WTC11 (cell line): ENCODE measurements around the gene DGLUCY. TPM values are rescaled to one million over a fixed set of nuclear protein-coding genes. Genes with fewer than 3 reads are reported as not detected.

ENCODE experiments used
- ATAC-seq: fragments of 200-7000 bp; cut with Tn5 transposase; 2 replicates; pipeline ENCODE4 v1.10.0; 2021; ENCODE audit warnings: mild to moderate bottlenecking, moderate library complexity
- CTCF ChIA-PET: fragments of 300-600 bp; sonication (Branson Sonifier 250); formaldehyde crosslinking; loops from one replicate; lab custom pipeline; 2021; ENCODE audit warnings: antibody characterized with exemption; lab: Charles Lee
- POLR2A ChIA-PET: fragments of 350-600 bp; sonication (Branson Sonifier 250); formaldehyde crosslinking; loops from one replicate; lab custom pipeline; 2021; ENCODE audit warnings: antibody characterized with exemption; lab: Charles Lee
- DNase-seq: peaks from one replicate; pipeline ENCODE4 v3.0.0; 2021; ENCODE audit warnings: low spot score
- H3K27ac Mint-ChIP-seq: 2 replicates; pipeline ENCODE4 v1.8.0; 2021; ENCODE audit warnings: mixed read lengths
- H3K27me3 Mint-ChIP-seq: 2 replicates; pipeline ENCODE4 v1.8.0; 2021; ENCODE audit warnings: low read depth, mild to moderate bottlenecking, moderate library complexity, mixed read lengths
- H3K36me3 Mint-ChIP-seq: 2 replicates; pipeline ENCODE4 v1.8.0; 2021; ENCODE audit warnings: mixed read lengths
- H3K4me1 Mint-ChIP-seq: 2 replicates; pipeline ENCODE4 v1.8.0; 2022; ENCODE audit warnings: mixed read lengths
- H3K4me3 Mint-ChIP-seq: 2 replicates; pipeline ENCODE4 v1.8.0; 2021; ENCODE audit warnings: mild to moderate bottlenecking, moderate library complexity, mixed read lengths
- H3K9me3 Mint-ChIP-seq: 2 replicates; pipeline ENCODE4 v1.8.0; 2021; ENCODE audit warnings: mixed read lengths
- EMX1 ChIP-seq: fragments of 250-450 bp; sonication (Bioruptor Pico); IDR thresholded peaks from 2 replicates; pipeline ENCODE4 v1.8.0; 2021; ENCODE audit warnings: mild to moderate bottlenecking
- ETV6 ChIP-seq: sonication (generic); formaldehyde crosslinking; IDR thresholded peaks from 2 replicates; pipeline ENCODE4 v1.8.1; 2022; ENCODE audit warnings: mild to moderate bottlenecking, missing genetic modification reagents
- FOXK1 ChIP-seq: sonication (generic); formaldehyde crosslinking; IDR thresholded peaks from 2 replicates; pipeline ENCODE4 v1.8.0; 2022; ENCODE audit warnings: mild to moderate bottlenecking, moderate library complexity, missing genetic modification reagents
- FOXP1 ChIP-seq: sonication (generic); formaldehyde crosslinking; IDR thresholded peaks from 2 replicates; pipeline ENCODE4 v1.8.0; 2022; ENCODE audit warnings: missing genetic modification reagents, mild to moderate bottlenecking, moderate library complexity, borderline replicate concordance
- GABPB1 ChIP-seq: sonication (generic); formaldehyde crosslinking; IDR thresholded peaks from 2 replicates; pipeline ENCODE4 v1.8.1; 2023; ENCODE audit warnings: mild to moderate bottlenecking, missing genetic modification reagents
- JAZF1 ChIP-seq: fragments of 250-450 bp; sonication (Bioruptor Pico); IDR thresholded peaks from 2 replicates; pipeline ENCODE4 v1.9.0; 2021; ENCODE audit warnings: moderate library complexity, mild to moderate bottlenecking, inconsistent platforms
- NFYB ChIP-seq: sonication (generic); formaldehyde crosslinking; conservative IDR thresholded peaks from 2 replicates; pipeline ENCODE4 v1.8.0; 2022; ENCODE audit warnings: low read depth, missing genetic modification reagents
- NR2C2 ChIP-seq: sonication (generic); formaldehyde crosslinking; IDR thresholded peaks from 2 replicates; pipeline ENCODE4 v1.8.0; 2022; ENCODE audit warnings: mild to moderate bottlenecking, missing genetic modification reagents
- NR3C1 ChIP-seq: sonication (generic); formaldehyde crosslinking; conservative IDR thresholded peaks from 2 replicates; pipeline ENCODE4 v1.8.1; 2023; ENCODE audit warnings: low read depth, mild to moderate bottlenecking, missing genetic modification reagents
- PRRX2 ChIP-seq: fragments of 250-450 bp; sonication (Bioruptor Pico); IDR thresholded peaks from 2 replicates; pipeline ENCODE4 v1.8.0; 2021; ENCODE audit warnings: mild to moderate bottlenecking
- RELA ChIP-seq: sonication (generic); formaldehyde crosslinking; IDR thresholded peaks from 2 replicates; pipeline ENCODE4 v1.8.1; 2022; ENCODE audit warnings: missing genetic modification reagents, mild to moderate bottlenecking, borderline replicate concordance
- RORB ChIP-seq: fragments of 250-450 bp; sonication (Bioruptor Pico); IDR thresholded peaks from 2 replicates; pipeline ENCODE4 v1.9.0; 2021; ENCODE audit warnings: mild to moderate bottlenecking
- SOX15 ChIP-seq: fragments of 250-450 bp; sonication (Bioruptor Pico); IDR thresholded peaks from 2 replicates; pipeline ENCODE4 v1.9.0; 2021; ENCODE audit warnings: mild to moderate bottlenecking
- SP1 ChIP-seq: sonication (generic); formaldehyde crosslinking; conservative IDR thresholded peaks from 2 replicates; pipeline ENCODE4 v1.8.1; 2022; ENCODE audit warnings: missing genetic modification reagents
- ZNF232 ChIP-seq: sonication (generic); formaldehyde crosslinking; IDR thresholded peaks from 2 replicates; pipeline ENCODE4 v1.8.0; 2022; ENCODE audit warnings: mild to moderate bottlenecking, missing genetic modification reagents
- total RNA-seq: library from RNA; stranded (reverse); gene quantifications from 3 replicates; pipeline ENCODE4 v1.2.3, GENCODE V29; 2021
- TF ChIP-seq, protein P1 (sequence below): sonication (generic); formaldehyde crosslinking; IDR thresholded peaks from 2 replicates; pipeline ENCODE4 v1.8.1; 2022; ENCODE audit warnings: mild to moderate bottlenecking, moderate library complexity, missing genetic modification reagents
- TF ChIP-seq, protein P2 (sequence below): sonication (generic); formaldehyde crosslinking; IDR thresholded peaks from 2 replicates; pipeline ENCODE4 v1.8.1; 2022; ENCODE audit warnings: low read depth, missing genetic modification reagents, borderline replicate concordance
- TF ChIP-seq, protein P3 (sequence below): sonication (generic); formaldehyde crosslinking; IDR thresholded peaks from 2 replicates; pipeline ENCODE4 v1.8.0; 2022; ENCODE audit warnings: missing genetic modification reagents
- TF ChIP-seq, protein P4 (sequence below): sonication (generic); formaldehyde crosslinking; IDR thresholded peaks from 2 replicates; pipeline ENCODE4 v1.8.1; 2023; ENCODE audit warnings: mild to moderate bottlenecking, missing genetic modification reagents, moderate library complexity
- TF ChIP-seq, protein P5 (sequence below): sonication (generic); formaldehyde crosslinking; IDR thresholded peaks from 2 replicates; pipeline ENCODE4 v1.8.0; 2022; ENCODE audit warnings: mild to moderate bottlenecking, missing genetic modification reagents
- TF ChIP-seq, protein P6 (sequence below): sonication (generic); formaldehyde crosslinking; IDR thresholded peaks from 2 replicates; pipeline ENCODE4 v1.8.0; 2022; ENCODE audit warnings: mild to moderate bottlenecking, missing genetic modification reagents
- TF ChIP-seq, protein P7 (sequence below): sonication (generic); formaldehyde crosslinking; IDR thresholded peaks from 2 replicates; pipeline ENCODE4 v1.8.0; 2023; ENCODE audit warnings: missing genetic modification reagents, mild to moderate bottlenecking, borderline replicate concordance

Gene DGLUCY
- total RNA-seq, 1 experiment from 2014 or later, result 35.4 TPM

DNA sequence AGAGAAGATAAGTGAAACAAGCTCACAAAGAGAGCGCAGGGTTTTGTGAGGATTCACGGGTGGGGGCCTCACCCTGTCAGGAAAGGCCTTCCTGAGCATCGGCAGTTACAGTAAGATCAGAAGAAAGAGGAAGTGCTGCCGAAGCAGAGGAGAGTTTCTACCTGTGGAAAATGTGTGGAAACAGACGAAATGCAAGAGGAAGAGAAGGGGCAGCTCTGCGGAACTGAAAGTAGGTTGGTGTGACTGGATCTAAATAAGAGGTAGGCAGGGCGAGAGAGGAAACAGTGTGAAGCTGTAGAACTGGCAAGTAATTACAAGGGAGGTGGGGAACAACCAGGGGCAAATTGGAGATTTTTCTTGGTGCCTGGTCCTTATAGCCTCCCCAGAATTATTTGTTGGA, 128.0 kb downstream of the DGLUCY start:
- TF ChIP-seq NFYB (CRISPR knock-in tag) (no peak), PRRX2 (CRISPR knock-in tag) (no peak), ZNF232 (CRISPR knock-in tag) (no peak), RELA (CRISPR knock-in tag) (no peak)
- TF ChIP-seq, protein P1, sequence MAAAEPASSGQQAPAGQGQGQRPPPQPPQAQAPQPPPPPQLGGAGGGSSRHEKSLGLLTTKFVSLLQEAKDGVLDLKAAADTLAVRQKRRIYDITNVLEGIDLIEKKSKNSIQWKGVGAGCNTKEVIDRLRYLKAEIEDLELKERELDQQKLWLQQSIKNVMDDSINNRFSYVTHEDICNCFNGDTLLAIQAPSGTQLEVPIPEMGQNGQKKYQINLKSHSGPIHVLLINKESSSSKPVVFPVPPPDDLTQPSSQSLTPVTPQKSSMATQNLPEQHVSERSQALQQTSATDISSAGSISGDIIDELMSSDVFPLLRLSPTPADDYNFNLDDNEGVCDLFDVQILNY (CRISPR knock-in tag), result no peak
- TF ChIP-seq, protein P2, sequence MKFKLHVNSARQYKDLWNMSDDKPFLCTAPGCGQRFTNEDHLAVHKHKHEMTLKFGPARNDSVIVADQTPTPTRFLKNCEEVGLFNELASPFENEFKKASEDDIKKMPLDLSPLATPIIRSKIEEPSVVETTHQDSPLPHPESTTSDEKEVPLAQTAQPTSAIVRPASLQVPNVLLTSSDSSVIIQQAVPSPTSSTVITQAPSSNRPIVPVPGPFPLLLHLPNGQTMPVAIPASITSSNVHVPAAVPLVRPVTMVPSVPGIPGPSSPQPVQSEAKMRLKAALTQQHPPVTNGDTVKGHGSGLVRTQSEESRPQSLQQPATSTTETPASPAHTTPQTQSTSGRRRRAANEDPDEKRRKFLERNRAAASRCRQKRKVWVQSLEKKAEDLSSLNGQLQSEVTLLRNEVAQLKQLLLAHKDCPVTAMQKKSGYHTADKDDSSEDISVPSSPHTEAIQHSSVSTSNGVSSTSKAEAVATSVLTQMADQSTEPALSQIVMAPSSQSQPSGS, result no peak
- TF ChIP-seq, protein P3, sequence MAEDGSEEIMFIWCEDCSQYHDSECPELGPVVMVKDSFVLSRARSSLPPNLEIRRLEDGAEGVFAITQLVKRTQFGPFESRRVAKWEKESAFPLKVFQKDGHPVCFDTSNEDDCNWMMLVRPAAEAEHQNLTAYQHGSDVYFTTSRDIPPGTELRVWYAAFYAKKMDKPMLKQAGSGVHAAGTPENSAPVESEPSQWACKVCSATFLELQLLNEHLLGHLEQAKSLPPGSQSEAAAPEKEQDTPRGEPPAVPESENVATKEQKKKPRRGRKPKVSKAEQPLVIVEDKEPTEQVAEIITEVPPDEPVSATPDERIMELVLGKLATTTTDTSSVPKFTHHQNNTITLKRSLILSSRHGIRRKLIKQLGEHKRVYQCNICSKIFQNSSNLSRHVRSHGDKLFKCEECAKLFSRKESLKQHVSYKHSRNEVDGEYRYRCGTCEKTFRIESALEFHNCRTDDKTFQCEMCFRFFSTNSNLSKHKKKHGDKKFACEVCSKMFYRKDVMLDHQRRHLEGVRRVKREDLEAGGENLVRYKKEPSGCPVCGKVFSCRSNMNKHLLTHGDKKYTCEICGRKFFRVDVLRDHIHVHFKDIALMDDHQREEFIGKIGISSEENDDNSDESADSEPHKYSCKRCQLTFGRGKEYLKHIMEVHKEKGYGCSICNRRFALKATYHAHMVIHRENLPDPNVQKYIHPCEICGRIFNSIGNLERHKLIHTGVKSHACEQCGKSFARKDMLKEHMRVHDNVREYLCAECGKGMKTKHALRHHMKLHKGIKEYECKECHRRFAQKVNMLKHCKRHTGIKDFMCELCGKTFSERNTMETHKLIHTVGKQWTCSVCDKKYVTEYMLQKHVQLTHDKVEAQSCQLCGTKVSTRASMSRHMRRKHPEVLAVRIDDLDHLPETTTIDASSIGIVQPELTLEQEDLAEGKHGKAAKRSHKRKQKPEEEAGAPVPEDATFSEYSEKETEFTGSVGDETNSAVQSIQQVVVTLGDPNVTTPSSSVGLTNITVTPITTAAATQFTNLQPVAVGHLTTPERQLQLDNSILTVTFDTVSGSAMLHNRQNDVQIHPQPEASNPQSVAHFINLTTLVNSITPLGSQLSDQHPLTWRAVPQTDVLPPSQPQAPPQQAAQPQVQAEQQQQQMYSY (CRISPR knock-in tag), result no peak
- Mint-ChIP-seq H3K27ac (no peak overlapping the region), H3K4me3 (no peak overlapping the region), H3K9me3 (peaks cover 17% of the 10 kb centered on the region), H3K27me3 (peaks cover 7% of the 10 kb centered on the region), H3K4me1 (no peaks in the 10 kb centered on the region; the same call in 1 of the 2 replicates), H3K36me3 (peaks cover 3% of the 10 kb centered on the region; the same call in 1 of the 2 replicates)
- DNase-seq (no peak), ATAC-seq (no peak)
- ChIA-PET CTCF (interaction anchor here (1.5 kb wide), 1 partner anchor 69 kb away, joined by 3 read pairs; no protein-coding TSS in a partner anchor), POLR2A (no interaction called here)

DNA sequence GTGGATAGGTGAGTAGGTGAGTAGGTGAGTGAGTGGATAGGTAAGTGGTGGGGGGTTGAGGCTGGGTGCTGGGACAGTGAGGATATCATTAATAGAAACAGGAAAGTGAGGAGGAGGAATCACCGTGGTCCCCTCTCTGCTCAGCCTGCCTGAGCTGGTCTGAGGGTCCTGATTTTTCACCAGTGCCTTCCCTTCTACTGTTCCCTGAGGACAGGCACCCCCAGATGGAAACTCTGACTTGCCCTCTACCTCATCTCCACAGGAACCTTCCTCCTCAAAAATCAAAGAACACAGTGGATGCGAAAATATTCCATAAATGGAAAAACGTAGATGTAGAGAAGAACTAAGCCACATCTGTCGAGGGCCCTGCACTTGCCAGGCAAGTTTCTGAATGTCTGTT, 128.8 kb downstream of the DGLUCY start:
- Mint-ChIP-seq H3K4me1 (no peaks in the 10 kb centered on the region; the same call in 1 of the 2 replicates), H3K4me3 (no peak overlapping the region), H3K27ac (no peak overlapping the region), H3K27me3 (peaks cover 12% of the 10 kb centered on the region), H3K9me3 (peaks cover 21% of the 10 kb centered on the region), H3K36me3 (peaks cover 3% of the 10 kb centered on the region; the same call in 1 of the 2 replicates)
- no peak for DNase-seq
- no peak for ATAC-seq
- ChIA-PET CTCF (interaction anchor here (1.8 kb wide), 1 partner anchor 10 kb away, joined by 7 read pairs; no protein-coding TSS in a partner anchor), POLR2A (no interaction called here)
- no peak for TF ChIP-seq EMX1 (CRISPR knock-in tag)
- no peak for TF ChIP-seq JAZF1 (CRISPR knock-in tag)
- TF ChIP-seq FOXP1, result no peak
- TF ChIP-seq, protein P4, sequence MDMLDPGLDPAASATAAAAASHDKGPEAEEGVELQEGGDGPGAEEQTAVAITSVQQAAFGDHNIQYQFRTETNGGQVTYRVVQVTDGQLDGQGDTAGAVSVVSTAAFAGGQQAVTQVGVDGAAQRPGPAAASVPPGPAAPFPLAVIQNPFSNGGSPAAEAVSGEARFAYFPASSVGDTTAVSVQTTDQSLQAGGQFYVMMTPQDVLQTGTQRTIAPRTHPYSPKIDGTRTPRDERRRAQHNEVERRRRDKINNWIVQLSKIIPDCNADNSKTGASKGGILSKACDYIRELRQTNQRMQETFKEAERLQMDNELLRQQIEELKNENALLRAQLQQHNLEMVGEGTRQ (CRISPR knock-in tag), result no peak
- TF ChIP-seq SOX15 (CRISPR knock-in tag), result no peak
- TF ChIP-seq GABPB1, result no peak
- no peak for TF ChIP-seq NR3C1 (CRISPR knock-in tag)
- TF ChIP-seq RELA (CRISPR knock-in tag), result no peak
- TF ChIP-seq ETV6 (CRISPR knock-in tag), result no peak
- TF ChIP-seq, protein P5, sequence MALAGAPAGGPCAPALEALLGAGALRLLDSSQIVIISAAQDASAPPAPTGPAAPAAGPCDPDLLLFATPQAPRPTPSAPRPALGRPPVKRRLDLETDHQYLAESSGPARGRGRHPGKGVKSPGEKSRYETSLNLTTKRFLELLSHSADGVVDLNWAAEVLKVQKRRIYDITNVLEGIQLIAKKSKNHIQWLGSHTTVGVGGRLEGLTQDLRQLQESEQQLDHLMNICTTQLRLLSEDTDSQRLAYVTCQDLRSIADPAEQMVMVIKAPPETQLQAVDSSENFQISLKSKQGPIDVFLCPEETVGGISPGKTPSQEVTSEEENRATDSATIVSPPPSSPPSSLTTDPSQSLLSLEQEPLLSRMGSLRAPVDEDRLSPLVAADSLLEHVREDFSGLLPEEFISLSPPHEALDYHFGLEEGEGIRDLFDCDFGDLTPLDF (CRISPR knock-in tag), result no peak
- no peak for TF ChIP-seq NR2C2 (CRISPR knock-in tag)
- TF ChIP-seq, protein P1 (CRISPR knock-in tag), result no peak
- TF ChIP-seq, protein P6, sequence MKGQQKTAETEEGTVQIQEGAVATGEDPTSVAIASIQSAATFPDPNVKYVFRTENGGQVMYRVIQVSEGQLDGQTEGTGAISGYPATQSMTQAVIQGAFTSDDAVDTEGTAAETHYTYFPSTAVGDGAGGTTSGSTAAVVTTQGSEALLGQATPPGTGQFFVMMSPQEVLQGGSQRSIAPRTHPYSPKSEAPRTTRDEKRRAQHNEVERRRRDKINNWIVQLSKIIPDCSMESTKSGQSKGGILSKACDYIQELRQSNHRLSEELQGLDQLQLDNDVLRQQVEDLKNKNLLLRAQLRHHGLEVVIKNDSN, result no peak
- no peak for TF ChIP-seq SP1 (CRISPR knock-in tag)
- TF ChIP-seq, protein P7, sequence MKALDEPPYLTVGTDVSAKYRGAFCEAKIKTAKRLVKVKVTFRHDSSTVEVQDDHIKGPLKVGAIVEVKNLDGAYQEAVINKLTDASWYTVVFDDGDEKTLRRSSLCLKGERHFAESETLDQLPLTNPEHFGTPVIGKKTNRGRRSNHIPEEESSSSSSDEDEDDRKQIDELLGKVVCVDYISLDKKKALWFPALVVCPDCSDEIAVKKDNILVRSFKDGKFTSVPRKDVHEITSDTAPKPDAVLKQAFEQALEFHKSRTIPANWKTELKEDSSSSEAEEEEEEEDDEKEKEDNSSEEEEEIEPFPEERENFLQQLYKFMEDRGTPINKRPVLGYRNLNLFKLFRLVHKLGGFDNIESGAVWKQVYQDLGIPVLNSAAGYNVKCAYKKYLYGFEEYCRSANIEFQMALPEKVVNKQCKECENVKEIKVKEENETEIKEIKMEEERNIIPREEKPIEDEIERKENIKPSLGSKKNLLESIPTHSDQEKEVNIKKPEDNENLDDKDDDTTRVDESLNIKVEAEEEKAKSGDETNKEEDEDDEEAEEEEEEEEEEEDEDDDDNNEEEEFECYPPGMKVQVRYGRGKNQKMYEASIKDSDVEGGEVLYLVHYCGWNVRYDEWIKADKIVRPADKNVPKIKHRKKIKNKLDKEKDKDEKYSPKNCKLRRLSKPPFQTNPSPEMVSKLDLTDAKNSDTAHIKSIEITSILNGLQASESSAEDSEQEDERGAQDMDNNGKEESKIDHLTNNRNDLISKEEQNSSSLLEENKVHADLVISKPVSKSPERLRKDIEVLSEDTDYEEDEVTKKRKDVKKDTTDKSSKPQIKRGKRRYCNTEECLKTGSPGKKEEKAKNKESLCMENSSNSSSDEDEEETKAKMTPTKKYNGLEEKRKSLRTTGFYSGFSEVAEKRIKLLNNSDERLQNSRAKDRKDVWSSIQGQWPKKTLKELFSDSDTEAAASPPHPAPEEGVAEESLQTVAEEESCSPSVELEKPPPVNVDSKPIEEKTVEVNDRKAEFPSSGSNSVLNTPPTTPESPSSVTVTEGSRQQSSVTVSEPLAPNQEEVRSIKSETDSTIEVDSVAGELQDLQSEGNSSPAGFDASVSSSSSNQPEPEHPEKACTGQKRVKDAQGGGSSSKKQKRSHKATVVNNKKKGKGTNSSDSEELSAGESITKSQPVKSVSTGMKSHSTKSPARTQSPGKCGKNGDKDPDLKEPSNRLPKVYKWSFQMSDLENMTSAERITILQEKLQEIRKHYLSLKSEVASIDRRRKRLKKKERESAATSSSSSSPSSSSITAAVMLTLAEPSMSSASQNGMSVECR (CRISPR knock-in tag), result no peak
- no peak for TF ChIP-seq FOXK1 (CRISPR knock-in tag)
- TF ChIP-seq RORB (CRISPR knock-in tag), result no peak
